HG02759 (cell line): Measurements from ENCODE around the gene DOCK7.
"Not testable (repeated sequence)": the region's sequence is repeated elsewhere in the genome, so short reads cannot be mapped to it uniquely, and the experiment has no call there.

ENCODE experiments used
- ATAC-seq: cut with Tn5 transposase; IDR thresholded peaks from one replicate; pipeline ENCODE4 v1.9.1; 2021; ENCODE audit warnings: mild to moderate bottlenecking, moderate library complexity; ENCODE audit not compliant: unreplicated experiment

DOCK7 gene

GRCh38 chr1:62687903-62688686 is at the start of gene DOCK7:
TSS of gene DOCK7 (minus strand) at chr1:62688386. CDS start at chr1:62688264, 122 bp downstream.
- peak; percentile 82 for ATAC-seq

GRCh38 chr1:62735491-62736171 is 47.4 kb upstream of the DOCK7 start:
- ATAC-seq, result no peak

GRCh38 chr1:62732331-62732730 is 44.1 kb upstream of the DOCK7 start:
- no peak for ATAC-seq

- no peak for ATAC-seq
Measured at GRCh38 chr1:62728963-62729362, 40.8 kb upstream of the DOCK7 start.

GRCh38 chr1:62727656-62728407 is 39.6 kb upstream of the DOCK7 start:
- no peak for ATAC-seq

GRCh38 chr1:62726011-62726442 is 37.8 kb upstream of the DOCK7 start:
- ATAC-seq, result no peak

GRCh38 chr1:62725255-62725654 is 37.1 kb upstream of the DOCK7 start:
- ATAC-seq, result no peak

GRCh38 chr1:62724430-62724829 is 36.2 kb upstream of the DOCK7 start:
- ATAC-seq, result no peak

GRCh38 chr1:62723883-62724282 is 35.7 kb upstream of the DOCK7 start:
- ATAC-seq, result no peak

- peak; percentile 70 for ATAC-seq
Measured at GRCh38 chr1:62722796-62723195, 34.6 kb upstream of the DOCK7 start.

GRCh38 chr1:62720946-62721554 is 32.9 kb upstream of the DOCK7 start:
- no peak for ATAC-seq

- not testable (repeated sequence) for ATAC-seq
Measured at GRCh38 chr1:62718400-62718799, 30.2 kb upstream of the DOCK7 start.

GRCh38 chr1:62717483-62717882 is 29.3 kb upstream of the DOCK7 start:
- ATAC-seq, result no peak

GRCh38 chr1:62716397-62716796 is 28.2 kb upstream of the DOCK7 start:
- ATAC-seq, result no peak

GRCh38 chr1:62712336-62713243 is 24.4 kb upstream of the DOCK7 start:
- ATAC-seq, result no peak

- ATAC-seq, result no peak
Measured at GRCh38 chr1:62707744-62708120, 19.5 kb upstream of the DOCK7 start.

GRCh38 chr1:62706985-62707743 is 19.0 kb upstream of the DOCK7 start:
- ATAC-seq, result no peak

- ATAC-seq, result not testable (repeated sequence)
Measured at GRCh38 chr1:62698161-62698560, 10.0 kb upstream of the DOCK7 start.

GRCh38 chr1:62694479-62694878 is 6.3 kb upstream of the DOCK7 start:
- ATAC-seq, result not testable (repeated sequence)
